HT-29 (cell line): ENCODE data around the gene MRPS12. TPM values are rescaled to one million over a fixed set of nuclear protein-coding genes. Genes with fewer than 3 reads are reported as not detected.
"Not testable (repeated sequence)": the region's sequence is repeated elsewhere in the genome, so short reads cannot be mapped to it uniquely, and the experiment has no call there.

ENCODE experiments used
- DNase-seq: peaks from one replicate; pipeline ENCODE4 v3.0.0-alpha.2; 2015; ENCODE audit warnings: low spot score
- total RNA-seq: library from RNA; depleted of rRNA; stranded (reverse); fragments of >200 nt; shearing (Covaris generic); gene quantifications from 2 replicates; pipeline ENCODE4 v1.2.3, GENCODE V29; 2014; rRNA removed

The MRPS12 gene
- 350 and 367 TPM in 2 replicates for total RNA-seq

GRCh38 chr19:38930776-38931520 lies at the start of gene MRPS12:
MRPS12 (plus strand) TSS chr19:38930944; CDS start chr19:38931295, 351 bp downstream.
- peak; percentile 100 for DNase-seq

DNA sequence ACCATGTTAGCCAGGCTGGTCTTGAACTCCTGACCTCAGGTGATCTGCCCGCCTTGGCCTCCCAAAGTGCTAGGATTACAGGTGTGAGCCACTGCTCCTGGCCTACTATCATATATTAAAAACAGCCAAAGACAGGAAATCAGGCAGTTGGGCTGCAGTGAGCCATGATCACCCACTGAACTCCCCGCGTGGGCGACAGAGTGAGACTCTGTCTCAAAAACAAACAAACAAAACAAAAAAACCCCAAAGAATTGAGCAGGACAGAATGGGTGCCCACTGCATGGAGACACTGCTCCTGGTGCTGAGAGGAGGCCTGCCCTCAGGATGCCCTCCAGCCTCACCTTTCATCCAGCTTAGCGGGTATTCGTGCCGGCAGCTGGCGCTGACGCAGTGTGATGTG lies 47.5 kb upstream of the MRPS12 start:
- DNase-seq = no peak

- DNase-seq = not testable (repeated sequence)
Observed at GRCh38 chr19:38884691-38885090, 46.1 kb upstream of the MRPS12 start.

GRCh38 chr19:38888876-38889275 lies 41.9 kb upstream of the MRPS12 start:
- no peak for DNase-seq

- DNase-seq = no peak
Observed at GRCh38 chr19:38889803-38890202, 40.9 kb upstream of the MRPS12 start.

DNA sequence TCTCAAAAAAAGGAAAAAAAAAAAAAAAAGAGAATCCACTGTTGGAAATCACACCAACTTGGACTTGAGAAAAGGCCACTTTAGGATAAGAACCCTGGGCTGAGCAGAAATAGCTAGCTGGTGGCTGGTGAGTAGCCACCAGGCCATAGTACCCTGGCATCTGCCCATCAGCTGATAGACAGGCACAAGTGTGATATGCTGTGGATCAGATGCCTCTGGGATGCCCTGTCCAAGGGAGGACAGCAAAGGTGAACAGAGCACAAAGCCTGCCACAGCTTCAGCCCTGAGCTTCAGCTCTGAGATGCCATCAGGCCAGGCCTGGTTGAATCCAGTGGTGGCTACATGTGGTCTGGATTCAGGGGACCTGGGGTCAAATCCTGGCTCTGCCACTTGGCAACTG lies 40.1 kb upstream of the MRPS12 start:
- no peak for DNase-seq

GRCh38 chr19:38891771-38892170 lies 39.0 kb upstream of the MRPS12 start:
- DNase-seq = no peak

DNA sequence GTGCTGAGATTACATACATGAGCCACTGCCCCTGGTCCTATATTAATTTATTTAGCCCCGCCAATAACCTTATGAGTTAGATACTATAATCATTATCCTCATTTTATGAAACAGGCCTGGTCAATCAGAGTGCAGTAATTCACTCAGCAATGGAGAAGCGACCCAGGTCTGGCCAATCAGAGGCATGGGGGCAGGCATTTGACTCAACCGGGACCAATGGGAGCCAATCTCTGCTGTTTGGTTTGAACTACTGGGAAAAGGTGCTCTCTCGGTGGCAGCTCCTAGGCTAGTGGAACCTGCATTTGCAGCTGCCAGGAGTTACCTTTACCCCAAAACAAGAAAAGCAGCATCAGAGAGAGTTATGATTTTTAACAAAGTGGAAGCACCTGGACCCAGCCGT lies 37.9 kb upstream of the MRPS12 start:
- DNase-seq = no peak

GRCh38 chr19:38893341-38893771 lies 37.4 kb upstream of the MRPS12 start:
- DNase-seq = no peak

- no peak for DNase-seq
Observed at GRCh38 chr19:38894968-38895367, 35.8 kb upstream of the MRPS12 start.

DNA sequence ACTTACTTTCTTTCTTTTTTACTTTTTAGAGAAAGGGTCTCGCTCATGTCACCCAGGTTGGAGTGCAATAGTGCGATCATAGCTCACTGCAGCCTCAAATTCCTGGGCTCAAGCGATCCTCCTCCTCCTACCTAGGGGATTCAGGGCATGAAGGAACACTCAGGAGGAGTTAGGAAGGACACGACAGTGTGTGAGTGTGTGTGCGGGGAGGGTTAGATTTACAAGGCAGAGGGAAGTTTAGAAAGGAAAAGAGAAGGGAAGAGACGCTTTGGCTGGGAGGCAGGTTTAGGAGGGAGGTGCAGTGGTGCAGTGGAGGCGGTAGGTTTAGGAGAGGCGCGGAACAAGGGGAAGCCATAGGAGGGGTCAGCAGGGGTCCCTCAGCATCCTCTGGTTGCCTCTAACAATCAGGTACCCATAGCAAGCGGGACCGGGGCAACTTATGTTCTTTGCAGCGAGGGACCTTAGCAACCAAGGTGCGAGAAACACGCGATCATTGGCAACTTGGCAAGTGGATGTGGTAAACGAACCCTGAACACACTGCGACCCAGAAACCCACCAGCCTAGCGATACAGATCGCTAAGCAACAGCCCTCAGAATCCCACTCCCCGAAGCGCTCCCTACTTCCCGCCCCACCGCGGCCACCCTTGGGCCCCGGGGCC lies 31.8 kb upstream of the MRPS12 start:
- peak; percentile 55 for DNase-seq

- peak; percentile 100 for DNase-seq
Observed at GRCh38 chr19:38899447-38900201, 31.1 kb upstream of the MRPS12 start, which contains the start of the genes NFKBIB and SIRT2. NFKBIB (plus strand) TSS chr19:38899969; CDS start chr19:38900033, 64 bp downstream. SIRT2 (minus strand) TSS chr19:38899618; CDS start chr19:38899521, 97 bp downstream.

- peak; percentile 82 for DNase-seq
Observed at GRCh38 chr19:38900202-38900629, 30.5 kb upstream of the MRPS12 start.

DNA sequence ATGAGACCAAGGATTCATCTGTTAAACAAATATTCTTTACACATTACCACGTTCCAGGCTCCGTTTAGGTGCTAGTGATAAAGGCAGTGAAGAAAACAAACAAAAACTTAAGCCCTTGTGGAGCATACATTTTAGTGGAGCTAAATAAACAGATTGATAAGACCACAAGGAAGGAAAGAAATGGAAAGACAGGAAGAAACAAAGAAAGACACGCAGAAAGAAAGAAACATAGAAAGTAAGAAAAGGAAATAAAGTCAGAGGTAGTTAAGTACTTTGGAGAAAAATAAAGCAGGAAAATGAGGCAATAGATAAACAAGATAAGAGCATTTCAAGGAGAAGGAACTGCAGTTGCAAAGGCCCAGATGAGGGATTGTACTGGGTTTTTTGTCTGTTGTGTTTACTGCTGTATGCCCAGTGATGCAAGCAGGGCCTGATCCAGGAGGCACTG lies 30.0 kb upstream of the MRPS12 start:
- no peak for DNase-seq

- no peak for DNase-seq
Observed at GRCh38 chr19:38901683-38902082, 29.1 kb upstream of the MRPS12 start.

DNA sequence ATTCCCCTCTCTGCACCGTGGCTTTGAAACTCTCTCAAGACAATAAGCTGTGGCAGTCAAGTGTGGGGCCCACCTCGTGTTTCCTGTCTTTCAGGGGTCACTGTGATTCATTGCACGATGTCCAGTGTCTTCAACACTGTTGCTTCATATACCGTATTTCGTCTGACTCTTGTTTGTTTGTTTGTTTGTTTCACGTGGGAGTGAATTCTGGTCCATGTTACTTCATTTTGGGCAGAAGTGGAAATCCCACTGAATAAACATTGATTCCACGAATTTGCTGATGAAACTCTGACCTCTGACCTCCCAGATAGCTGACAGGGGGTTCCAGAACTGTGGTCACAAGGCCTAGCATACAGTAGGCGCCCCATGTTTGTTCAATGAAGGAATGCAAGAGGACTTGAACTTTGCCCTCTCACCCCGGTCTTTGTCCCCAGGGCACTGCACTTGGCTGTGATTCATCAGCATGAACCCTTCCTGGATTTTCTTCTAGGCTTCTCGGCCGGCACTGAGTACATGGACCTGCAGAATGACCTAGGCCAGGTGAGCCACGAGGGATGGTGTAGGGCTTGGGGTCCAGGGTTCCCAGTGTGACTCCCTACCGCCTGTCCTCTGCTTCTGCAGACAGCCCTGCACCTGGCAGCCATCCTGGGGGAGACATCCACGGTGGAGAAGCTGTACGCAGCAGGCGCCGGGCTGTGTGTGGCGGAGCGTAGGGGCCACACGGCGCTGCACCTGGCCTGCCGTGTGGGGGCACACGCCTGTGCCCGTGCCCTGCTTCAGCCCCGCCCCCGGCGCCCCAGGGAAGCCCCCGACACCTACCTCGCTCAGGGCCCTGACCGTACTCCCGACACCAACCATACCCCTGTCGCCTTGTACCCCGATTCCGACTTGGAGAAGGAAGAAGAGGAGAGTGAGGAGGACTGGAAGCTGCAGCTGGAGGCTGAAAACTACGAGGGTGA lies 25.9 kb upstream of the MRPS12 start:
- DNase-seq = no peak

- no peak for DNase-seq
Observed at GRCh38 chr19:38905620-38906019, 25.1 kb upstream of the MRPS12 start.

- no peak for DNase-seq
Observed at GRCh38 chr19:38907227-38907626, 23.5 kb upstream of the MRPS12 start.

DNA sequence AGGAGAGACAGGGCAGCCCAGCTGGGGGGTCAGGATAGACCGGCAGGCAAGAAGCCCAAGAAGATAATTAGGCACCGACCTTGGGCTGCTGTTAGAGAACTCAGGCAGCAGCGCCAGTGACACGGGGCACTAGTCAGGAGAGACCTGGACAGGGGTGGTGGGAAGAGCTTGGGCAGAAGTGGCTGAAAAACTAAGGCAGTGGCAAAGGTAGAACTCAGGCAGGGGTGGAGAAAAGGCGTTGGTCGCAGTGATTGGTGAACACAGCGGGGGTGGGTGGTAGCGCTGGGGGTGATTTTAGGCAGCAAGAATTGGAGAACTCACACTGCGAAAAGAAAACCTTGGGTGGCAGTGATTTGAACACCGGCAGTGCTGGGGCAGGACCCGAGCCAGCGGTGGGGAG lies 23.1 kb upstream of the MRPS12 start:
- DNase-seq = no peak

- no peak for DNase-seq
Observed at GRCh38 chr19:38908911-38909310, 21.8 kb upstream of the MRPS12 start.

GRCh38 chr19:38910488-38910887 lies 20.3 kb upstream of the MRPS12 start:
- no peak for DNase-seq
